ENCODE results near the gene SEC22C. TPM values are rescaled to one million over a fixed set of nuclear protein-coding genes. Genes with fewer than 3 reads are reported as not detected.

SEC22C gene
- polyA plus RNA-seq, 1 donor from 2014 or later: 93.6 TPM

GRCh38 chr3:42595682-42596081 lies 13.9 kb upstream of the SEC22C start:
- Histone ChIP-seq H3K9me2 (ENCODE audit: insufficient read depth, low read length) (no peaks in the 10 kb centered on the region), H3K27me3 (ENCODE audit: insufficient read depth, low read depth, low read length) (no peaks in the 10 kb centered on the region), H3K79me2 (replicated peaks; ENCODE audit: insufficient read depth, low read length) (peaks cover 12% of the 10 kb centered on the region), H2AFZ (ENCODE audit: low read depth, low read length) (no peak overlapping the region), H4K20me1 (ENCODE audit: insufficient read depth) (no peaks in the 10 kb centered on the region), H3F3A (ENCODE audit: insufficient read depth, low read length, poor library complexity, severe bottlenecking) (no peaks in the 10 kb centered on the region), H3K27ac (ENCODE audit: low read length) (no peak overlapping the region), H3K36me3 (ENCODE audit: insufficient read depth, low read length) (no peaks in the 10 kb centered on the region), H3K9ac (ENCODE audit: low read length) (no peak overlapping the region), H3K4me2 (ENCODE audit: low read length) (no peak overlapping the region), H3K9me3 (ENCODE audit: low read length) (no peaks in the 10 kb centered on the region), H3K4me3 (ENCODE audit: low read length) (no peak overlapping the region)
- no peak for TF ChIP-seq REST (IDR thresholded peaks at IDR 0.05; ENCODE audit: borderline replicate concordance)
- TF ChIP-seq POLR2AphosphoS5 (IDR thresholded peaks at IDR 0.05): no peak
- no peak for TF ChIP-seq MXI1 (conservative IDR thresholded peaks at IDR 0.05; ENCODE audit: poor library complexity, severe bottlenecking)

GRCh38 chr3:42593635-42594034 lies 11.9 kb upstream of the SEC22C start:
- Histone ChIP-seq H3K9me2 (ENCODE audit: insufficient read depth, low read length) (no peaks in the 10 kb centered on the region), H3K27me3 (ENCODE audit: insufficient read depth, low read depth, low read length) (no peaks in the 10 kb centered on the region), H3F3A (ENCODE audit: insufficient read depth, low read length, poor library complexity, severe bottlenecking) (no peaks in the 10 kb centered on the region), H3K27ac (ENCODE audit: low read length) (no peak overlapping the region), H3K9ac (ENCODE audit: low read length) (no peak overlapping the region), H2AFZ (ENCODE audit: low read depth, low read length) (no peak overlapping the region), H3K4me2 (ENCODE audit: low read length) (no peak overlapping the region), H3K9me3 (ENCODE audit: low read length) (no peaks in the 10 kb centered on the region), H3K4me3 (ENCODE audit: low read length) (no peak overlapping the region), H3K79me2 (replicated peaks; ENCODE audit: insufficient read depth, low read length) (peaks cover 12% of the 10 kb centered on the region), H3K36me3 (ENCODE audit: insufficient read depth, low read length) (no peaks in the 10 kb centered on the region), H4K20me1 (ENCODE audit: insufficient read depth) (no peaks in the 10 kb centered on the region)
- TF ChIP-seq TAF1 (IDR thresholded peaks at IDR 0.05; ENCODE audit: low read depth) (no peak), CTCF (IDR thresholded peaks at IDR 0.05; ENCODE audit: poor library complexity, severe bottlenecking) (no peak), POLR2AphosphoS5 (IDR thresholded peaks at IDR 0.05) (no peak), MXI1 (conservative IDR thresholded peaks at IDR 0.05; ENCODE audit: poor library complexity, severe bottlenecking) (no peak), REST (IDR thresholded peaks at IDR 0.05; ENCODE audit: borderline replicate concordance) (no peak), EZH2 (IDR thresholded peaks at IDR 0.05; ENCODE audit: borderline replicate concordance, insufficient read depth, low read length, poor library complexity, severe bottlenecking) (no peak), SMC3 (conservative IDR thresholded peaks at IDR 0.05; ENCODE audit: poor library complexity) (no peak), RAD21 (conservative IDR thresholded peaks at IDR 0.05) (no peak), EP300 (conservative IDR thresholded peaks at IDR 0.05; ENCODE audit: poor library complexity, severe bottlenecking) (no peak)
